Astrocyte of the cerebellum (primary cell): Measurements from ENCODE around the gene PSMA6.
A peak's percentile ranks its signal among the peaks of the same experiment; 100 is the strongest.

Source experiments
- DNase-seq: peaks from one replicate; pipeline ENCODE4 v3.0.0-alpha.2; 2011; ENCODE audit warnings: low read depth
- H3K4me3 ChIP-seq: 2 replicates; pipeline ENCODE4 v1.5.1; 2011; ENCODE audit warnings: mild to moderate bottlenecking, low read depth, low read length, moderate library complexity
- CTCF ChIP-seq: IDR thresholded peaks from 2 replicates; pipeline ENCODE4 v1.5.1; 2012; ENCODE audit warnings: low read length, low read depth, moderate library complexity, mild to moderate bottlenecking; ENCODE audit errors: missing control alignments
- in situ Hi-C: cut with HindIII; loops from 2 replicates; pipeline ENCODE4 v1.10.0; 2017; ENCODE audit warnings: low sequenced_read_pairs

Gene PSMA6

DNA sequence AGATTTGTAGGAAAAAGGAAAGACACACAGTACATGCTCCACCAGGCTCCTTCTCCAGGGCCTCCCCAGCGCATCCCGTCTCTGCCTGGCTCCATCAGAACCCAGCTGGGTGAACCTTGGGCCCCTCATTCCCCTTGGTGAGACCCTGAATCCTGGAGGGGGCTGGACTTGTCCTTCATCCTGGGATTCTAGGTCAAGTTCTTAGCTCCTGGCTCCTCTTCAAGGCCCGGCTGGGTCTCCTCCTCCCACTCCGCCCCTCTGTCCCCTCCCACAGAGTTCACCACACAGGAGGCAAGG lies 49.2 kb downstream of the PSMA6 start:
- no peak for TF ChIP-seq CTCF
- in situ Hi-C loops = no loop called here

GRCh38 chr14:35341751-35342488 lies 49.7 kb downstream of the PSMA6 start:
- peak; percentile 62 for DNase-seq
- no peak overlapping the region for H3K4me3 ChIP-seq
- in situ Hi-C loops = no loop called here
- TF ChIP-seq CTCF = no peak

More for the DNA sequence above, 49.2 kb downstream of the PSMA6 start:
- no peak for DNase-seq
- no peak overlapping the region for H3K4me3 ChIP-seq

GRCh38 chr14:35342489-35343010 lies 50.4 kb downstream of the PSMA6 start:
- in situ Hi-C loops = no loop called here
- no peak for DNase-seq
- no peak overlapping the region for H3K4me3 ChIP-seq
- TF ChIP-seq CTCF = no peak

DNA sequence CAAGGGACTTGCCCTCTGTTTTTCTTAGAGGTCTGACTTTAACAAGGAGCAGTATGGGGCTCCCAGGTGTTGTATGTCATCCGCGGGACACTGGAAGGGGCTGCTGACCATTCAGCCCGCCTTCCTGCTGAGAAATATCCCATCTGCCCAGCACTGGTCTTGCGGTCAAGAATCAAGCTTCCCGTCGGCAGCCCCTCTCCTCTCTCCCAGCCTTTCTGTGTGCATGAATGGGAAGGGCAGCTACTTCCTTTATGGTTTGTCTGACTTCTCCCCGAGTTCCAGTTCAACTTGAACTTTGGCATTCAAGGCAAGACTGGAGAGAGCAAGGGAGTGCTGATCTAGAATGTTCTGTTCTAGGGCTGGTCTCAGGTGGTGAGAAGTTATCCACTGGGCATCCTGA lies 51.5 kb downstream of the PSMA6 start:
- DNase-seq = no peak
- no peak overlapping the region for H3K4me3 ChIP-seq
- in situ Hi-C loops = no loop called here
- TF ChIP-seq CTCF = no peak

DNA sequence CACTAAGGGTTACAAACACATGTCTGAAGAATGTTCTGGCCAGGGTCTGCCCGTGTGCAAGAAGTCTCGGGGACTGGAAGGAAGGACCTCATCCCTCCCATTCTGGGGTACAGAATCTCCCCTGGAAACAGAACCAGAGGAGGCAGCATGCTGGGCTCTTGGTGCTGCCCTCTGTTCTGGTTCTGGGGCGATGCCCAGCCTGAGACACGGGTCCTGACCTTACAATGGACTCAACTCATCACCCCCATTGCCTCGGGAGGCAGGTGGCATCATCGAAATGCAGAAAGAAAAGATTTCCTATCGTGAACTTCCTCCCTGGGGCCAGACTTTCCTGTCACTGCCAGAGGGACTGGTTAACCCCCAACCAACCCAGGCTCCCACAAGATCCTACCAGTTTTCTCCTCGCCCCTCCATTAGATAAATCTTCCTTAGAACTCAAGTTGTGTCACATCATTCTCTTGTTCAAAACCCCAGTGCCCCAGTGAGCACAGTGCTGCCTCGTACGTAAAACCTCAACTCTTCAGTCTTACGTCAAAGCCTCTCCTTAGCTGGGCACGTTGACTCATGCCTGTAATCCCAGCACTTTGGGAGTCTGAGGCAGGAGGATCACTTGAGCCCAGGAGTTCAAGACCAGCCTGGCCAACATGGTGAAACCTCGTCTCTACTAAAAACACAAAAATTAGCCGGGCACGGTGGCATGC lies 52.1 kb downstream of the PSMA6 start:
- in situ Hi-C loops = no loop called here
- no peak overlapping the region for H3K4me3 ChIP-seq
- no peak for DNase-seq
- TF ChIP-seq CTCF = no peak

- no peak for DNase-seq
- in situ Hi-C loops = loop anchor here (5.0 kb wide), 1 partner anchor 80 kb away; no protein-coding TSS in a partner anchor
- TF ChIP-seq CTCF = no peak
- H3K4me3 ChIP-seq = no peak overlapping the region
Measured at GRCh38 chr14:35346738-35347322, 54.6 kb downstream of the PSMA6 start.
